Measurements from ENCODE around the gene AOAH. TPM values are rescaled to one million over a fixed set of nuclear protein-coding genes. Genes with fewer than 3 reads are reported as not detected.
"Not testable (repeated sequence)": the region's sequence is repeated elsewhere in the genome, so short reads cannot be mapped to it uniquely, and the experiment has no call there.

AOAH gene
- total RNA-seq, 4 donors from 2014 or later = 0.17 to 1.8 (median 1.6) TPM

DNA sequence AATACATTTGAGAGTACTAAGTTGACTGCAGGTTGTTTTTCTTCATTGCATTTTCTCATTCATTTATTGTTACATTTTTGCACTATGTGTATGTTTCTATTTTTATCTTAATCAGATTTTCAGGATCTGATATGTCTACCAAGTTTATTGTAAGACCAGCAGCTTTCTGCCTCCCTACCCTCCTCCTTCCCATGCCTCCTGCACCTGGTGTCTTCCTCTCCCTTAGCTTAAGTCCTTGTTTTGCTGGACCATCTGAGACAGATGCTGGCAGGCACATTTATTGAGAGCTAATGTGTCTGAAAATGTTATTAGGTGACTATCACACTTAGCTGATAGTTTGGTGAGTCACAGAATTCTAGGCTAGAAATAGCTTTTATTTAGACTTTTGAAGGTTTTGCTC lies 255.1 kb downstream of the AOAH start:
- no peaks in the 10 kb centered on the region for H3K4me1 ChIP-seq
- no peaks in the 10 kb centered on the region for H3K27me3 ChIP-seq
- in situ Hi-C loops (cut with MboI; ENCODE audit: low sequenced_read_pairs in 4 of 4) (loop anchor here in 1 of 4 donors (25.0 kb wide), 1 partner anchor 718 kb away; no protein-coding TSS in a partner anchor), intact Hi-C loops (cut with DNase I; ENCODE audit: low total_unique reads) (no loop called here)
- no peaks in the 10 kb centered on the region for H3K9me3 ChIP-seq
- DNase-seq = no peak
- no peak overlapping the region for H3K27ac ChIP-seq
- TF ChIP-seq, protein P1, sequence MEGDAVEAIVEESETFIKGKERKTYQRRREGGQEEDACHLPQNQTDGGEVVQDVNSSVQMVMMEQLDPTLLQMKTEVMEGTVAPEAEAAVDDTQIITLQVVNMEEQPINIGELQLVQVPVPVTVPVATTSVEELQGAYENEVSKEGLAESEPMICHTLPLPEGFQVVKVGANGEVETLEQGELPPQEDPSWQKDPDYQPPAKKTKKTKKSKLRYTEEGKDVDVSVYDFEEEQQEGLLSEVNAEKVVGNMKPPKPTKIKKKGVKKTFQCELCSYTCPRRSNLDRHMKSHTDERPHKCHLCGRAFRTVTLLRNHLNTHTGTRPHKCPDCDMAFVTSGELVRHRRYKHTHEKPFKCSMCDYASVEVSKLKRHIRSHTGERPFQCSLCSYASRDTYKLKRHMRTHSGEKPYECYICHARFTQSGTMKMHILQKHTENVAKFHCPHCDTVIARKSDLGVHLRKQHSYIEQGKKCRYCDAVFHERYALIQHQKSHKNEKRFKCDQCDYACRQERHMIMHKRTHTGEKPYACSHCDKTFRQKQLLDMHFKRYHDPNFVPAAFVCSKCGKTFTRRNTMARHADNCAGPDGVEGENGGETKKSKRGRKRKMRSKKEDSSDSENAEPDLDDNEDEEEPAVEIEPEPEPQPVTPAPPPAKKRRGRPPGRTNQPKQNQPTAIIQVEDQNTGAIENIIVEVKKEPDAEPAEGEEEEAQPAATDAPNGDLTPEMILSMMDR (IDR thresholded peaks at IDR 0.05 in 4 of 5, conservative IDR thresholded peaks at IDR 0.05 in 1 of 5) = no peak
- TF ChIP-seq POLR2A (IDR thresholded peaks at IDR 0.05) = no peak
- no peaks in the 10 kb centered on the region for H3K36me3 ChIP-seq
- H3K4me3 ChIP-seq = no peak overlapping the region
- no peak for ATAC-seq

DNA sequence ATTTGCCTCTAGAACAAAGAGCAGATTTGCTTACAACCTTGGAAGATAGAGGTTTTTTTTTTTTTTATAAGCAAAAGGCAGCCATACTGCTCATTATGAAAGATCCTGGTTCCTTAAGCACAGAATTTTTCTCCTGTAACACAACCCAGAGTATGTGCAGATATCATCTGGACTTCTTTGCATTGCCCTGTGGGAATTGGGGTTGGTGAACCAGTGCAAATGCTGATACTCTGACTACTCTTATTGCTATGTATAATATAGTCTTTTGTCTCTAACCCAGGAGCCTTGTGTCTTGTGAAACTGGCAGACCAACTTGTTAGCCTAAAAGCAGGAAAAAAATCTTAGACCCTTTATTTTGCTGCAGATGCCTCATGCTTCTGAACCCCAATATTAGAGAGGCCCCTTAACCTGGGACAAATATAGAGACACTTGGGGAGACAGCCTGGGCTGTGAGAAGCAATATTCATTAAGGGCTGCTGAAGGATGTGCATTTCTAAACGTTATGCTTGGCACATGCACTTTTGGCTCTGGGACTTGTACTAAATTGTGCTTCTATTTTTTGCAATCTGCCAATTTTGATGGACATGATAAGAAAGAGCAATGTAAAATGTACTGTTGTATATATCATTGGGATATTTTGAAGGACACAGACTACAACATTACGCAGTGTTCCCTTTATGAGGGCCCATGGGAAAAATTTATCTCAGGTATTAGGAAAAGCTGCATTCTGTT lies 255.8 kb downstream of the AOAH start:
- Histone ChIP-seq H3K36me3 (no peaks in the 10 kb centered on the region), H3K9me3 (no peaks in the 10 kb centered on the region), H3K27ac (no peak overlapping the region), H3K4me1 (no peaks in the 10 kb centered on the region), H3K27me3 (no peaks in the 10 kb centered on the region), H3K4me3 (no peak overlapping the region)
- in situ Hi-C loops (cut with MboI; ENCODE audit: low sequenced_read_pairs in 4 of 4) = loop anchor here in 1 of 4 donors (25.0 kb wide), 1 partner anchor 719 kb away; no protein-coding TSS in a partner anchor
- intact Hi-C loops (cut with DNase I; ENCODE audit: low total_unique reads) = no loop called here
- DNase-seq (no peak), ATAC-seq (no peak)
- no peak for TF ChIP-seq POLR2A (IDR thresholded peaks at IDR 0.05)
- TF ChIP-seq, protein P1 (IDR thresholded peaks at IDR 0.05 in 4 of 5, conservative IDR thresholded peaks at IDR 0.05 in 1 of 5) = no peak

DNA sequence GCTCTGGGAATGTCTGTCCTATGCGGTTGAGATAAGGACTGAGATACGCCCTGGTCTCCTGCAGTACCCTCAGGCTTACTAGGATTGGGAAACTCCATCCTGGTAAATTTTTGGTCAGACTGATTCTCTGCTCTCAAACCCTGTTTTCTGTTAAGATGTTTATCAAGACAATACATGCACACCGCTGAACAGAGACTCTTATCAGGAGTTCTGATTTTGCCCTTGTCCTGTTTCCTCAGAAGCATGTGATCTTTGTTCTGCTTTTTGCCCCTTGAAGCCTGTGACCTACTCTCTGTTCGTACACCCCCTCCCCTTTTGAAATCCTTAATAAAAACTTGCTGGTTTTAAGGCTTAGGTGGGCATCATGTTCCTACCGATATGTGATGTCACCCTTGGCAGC lies 258.3 kb downstream of the AOAH start:
- in situ Hi-C loops (cut with MboI; ENCODE audit: low sequenced_read_pairs in 4 of 4) = loop anchor here in 1 of 4 donors (25.0 kb wide), 1 partner anchor 721 kb away; no protein-coding TSS in a partner anchor
- DNase-seq; ATAC-seq; intact Hi-C loops (cut with DNase I; ENCODE audit: low total_unique reads); H3K27ac ChIP-seq; H3K27me3 ChIP-seq; H3K4me1 ChIP-seq; H3K4me3 ChIP-seq; H3K36me3 ChIP-seq; H3K9me3 ChIP-seq: not testable (repeated sequence)

DNA sequence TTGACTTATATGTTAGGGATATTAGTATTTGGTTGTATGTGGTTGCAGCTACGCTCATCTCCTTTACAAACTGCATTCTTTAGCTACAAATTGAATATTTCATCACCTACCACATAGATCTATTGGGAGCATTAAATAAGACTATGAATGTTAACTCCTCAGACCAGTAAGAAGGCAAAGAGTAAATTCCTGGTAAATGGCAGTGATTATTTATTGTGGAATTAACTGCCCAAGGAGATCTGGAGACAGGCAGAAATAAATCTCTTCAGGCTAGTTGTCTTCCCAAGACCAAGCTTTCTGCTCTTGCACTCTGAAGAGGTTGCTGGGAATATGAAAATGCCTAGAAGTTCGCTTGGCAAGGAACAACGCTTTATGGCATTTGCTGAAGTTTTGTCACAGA lies 260.0 kb downstream of the AOAH start:
- DNase-seq (no peak), ATAC-seq (no peak)
- in situ Hi-C loops (cut with MboI; ENCODE audit: low sequenced_read_pairs in 4 of 4) (loop anchor here in 1 of 4 donors (25.0 kb wide), 1 partner anchor 723 kb away; no protein-coding TSS in a partner anchor), intact Hi-C loops (cut with DNase I; ENCODE audit: low total_unique reads) (no loop called here)
- no peaks in the 10 kb centered on the region for H3K36me3 ChIP-seq
- no peak overlapping the region for H3K27ac ChIP-seq
- no peaks in the 10 kb centered on the region for H3K9me3 ChIP-seq
- H3K4me3 ChIP-seq = no peak overlapping the region
- TF ChIP-seq POLR2A (IDR thresholded peaks at IDR 0.05) = no peak
- TF ChIP-seq, protein P1 (IDR thresholded peaks at IDR 0.05 in 4 of 5, conservative IDR thresholded peaks at IDR 0.05 in 1 of 5) = no peak
- H3K4me1 ChIP-seq = no peaks in the 10 kb centered on the region
- H3K27me3 ChIP-seq = no peaks in the 10 kb centered on the region
